ENCODE results near the gene HDAC7. TPM values are rescaled to one million over a fixed set of nuclear protein-coding genes. Genes with fewer than 3 reads are reported as not detected.

The HDAC7 gene
- total RNA-seq, 6 experiments from 2014 or later, result 104 to 120 (median 108) TPM

GRCh38 chr12:47773062-47773857 lies 46.4 kb downstream of the HDAC7 start, which contains the start of gene SLC48A1:
TSS of gene SLC48A1 (plus strand) at chr12:47773238. CDS start at chr12:47773305, 67 bp downstream.
- peaks cover 5% of the 10 kb centered on the region; the same call in 1 of the 2 replicates for H3K36me3 Mint-ChIP-seq (ENCODE audit: low read depth)

GRCh38 chr12:47772738-47773061 lies 47.0 kb downstream of the HDAC7 start:
- Mint-ChIP-seq H3K27me3 (ENCODE audit: insufficient read depth) (peaks cover 11% of the 10 kb centered on the region), H3K4me1 (ENCODE audit: low read depth) (peaks cover 46% of the 10 kb centered on the region), H3K27ac (no peak overlapping the region; the same call in 1 of the 2 replicates), H3K36me3 (ENCODE audit: low read depth) (peaks cover 5% of the 10 kb centered on the region; the same call in 1 of the 2 replicates), H3K9me3 (no peaks in the 10 kb centered on the region), H3K4me3 (peak overlapping the region; percentile 84)
- DNase-seq, result no peak
- TF ChIP-seq CTCF (IDR thresholded peaks at IDR 0.05), result peak; percentile 41; the same call in 1 of the 2 replicates

More at GRCh38 chr12:47773062-47773857, 46.4 kb downstream of the HDAC7 start, which contains the start of gene SLC48A1:
- no peaks in the 10 kb centered on the region for H3K9me3 Mint-ChIP-seq
- H3K27ac Mint-ChIP-seq, result peak within 1 kb of the TSS; percentile 39
- peak; percentile 21; the same call in 1 of the 2 replicates for TF ChIP-seq CTCF (IDR thresholded peaks at IDR 0.05)
- peak within 1 kb of the TSS; percentile 91 for H3K4me3 Mint-ChIP-seq
- peak; percentile 24 for DNase-seq
- H3K4me1 Mint-ChIP-seq (ENCODE audit: low read depth), result peaks cover 51% of the 10 kb centered on the region
- peaks cover 11% of the 10 kb centered on the region for H3K27me3 Mint-ChIP-seq (ENCODE audit: insufficient read depth)

GRCh38 chr12:47772094-47772660 lies 47.5 kb downstream of the HDAC7 start:
- Mint-ChIP-seq H3K27me3 (ENCODE audit: insufficient read depth) (peaks cover 11% of the 10 kb centered on the region), H3K9me3 (no peaks in the 10 kb centered on the region), H3K4me1 (ENCODE audit: low read depth) (peaks cover 41% of the 10 kb centered on the region), H3K36me3 (ENCODE audit: low read depth) (peaks cover 5% of the 10 kb centered on the region; the same call in 1 of the 2 replicates), H3K4me3 (peak overlapping the region; percentile 84), H3K27ac (no peak overlapping the region; the same call in none of the 2 replicates)
- no peak for DNase-seq
- TF ChIP-seq CTCF (IDR thresholded peaks at IDR 0.05), result no peak

- Mint-ChIP-seq H3K27ac (no peak overlapping the region), H3K4me3 (no peak overlapping the region), H3K9me3 (no peaks in the 10 kb centered on the region), H3K4me1 (ENCODE audit: low read depth) (peaks cover 32% of the 10 kb centered on the region), H3K36me3 (ENCODE audit: low read depth) (peaks cover 5% of the 10 kb centered on the region; the same call in 1 of the 2 replicates), H3K27me3 (ENCODE audit: insufficient read depth) (peaks cover 6% of the 10 kb centered on the region)
- TF ChIP-seq CTCF (IDR thresholded peaks at IDR 0.05), result no peak
- no peak for DNase-seq
These were observed 48.4 kb downstream of the HDAC7 start for GRCh38 chr12:47771304-47771703.

GRCh38 chr12:47770086-47770726 lies 49.5 kb downstream of the HDAC7 start:
- Mint-ChIP-seq H3K27me3 (ENCODE audit: insufficient read depth) (no peaks in the 10 kb centered on the region; the same call in 1 of the 2 replicates), H3K4me3 (no peak overlapping the region), H3K36me3 (ENCODE audit: low read depth) (no peaks in the 10 kb centered on the region), H3K4me1 (ENCODE audit: low read depth) (peaks cover 21% of the 10 kb centered on the region), H3K9me3 (no peaks in the 10 kb centered on the region), H3K27ac (no peak overlapping the region)
- DNase-seq, result peak; percentile 48
- no peak for TF ChIP-seq CTCF (IDR thresholded peaks at IDR 0.05)

Data from HFFc6 (cell line).